ENCODE results near the gene ITLN1.

DNA sequence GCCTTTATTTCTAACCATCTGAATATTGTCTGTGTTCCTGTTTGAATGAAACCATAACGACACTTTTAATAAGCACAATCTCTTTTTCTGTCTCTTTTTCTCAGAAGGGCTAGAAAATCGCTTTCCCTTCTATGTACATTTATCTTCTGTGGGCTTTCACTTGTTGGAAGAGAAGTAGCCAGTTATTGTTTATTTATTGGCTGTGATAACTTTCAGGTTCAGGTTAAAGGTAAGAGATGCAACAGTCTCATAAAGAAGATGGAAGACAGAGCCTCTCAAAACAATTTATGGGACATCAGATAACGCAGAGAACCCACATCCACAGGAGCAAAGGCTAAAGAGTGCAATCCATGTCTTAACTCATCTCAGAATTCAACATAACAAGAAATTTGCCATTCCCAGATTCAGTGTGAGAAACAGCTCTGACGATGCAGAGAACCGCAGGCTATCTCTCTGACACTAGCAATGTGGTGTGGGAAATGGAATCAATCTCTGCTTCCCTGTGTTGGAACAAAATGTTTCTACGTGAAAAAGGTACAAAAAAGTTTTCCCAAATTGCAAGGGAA is 18.2 kb downstream of the ITLN1 start:
- TF ChIP-seq POLR2A (IDR thresholded peaks at IDR 0.05; ENCODE audit: low read depth, low read length) (no peak), POLR2AphosphoS5 (IDR thresholded peaks at IDR 0.05; ENCODE audit: low read depth, low read length) (no peak), SPI1 (IDR thresholded peaks at IDR 0.05; ENCODE audit: low read depth, low read length) (no peak), POU2F2 (IDR thresholded peaks at IDR 0.05; ENCODE audit: low read depth, low read length) (no peak), TAF1 (IDR thresholded peaks at IDR 0.05; ENCODE audit: low read depth, low read length) (no peak), PAX5 (IDR thresholded peaks at IDR 0.05; ENCODE audit: insufficient read depth, low read length, severe bottlenecking) (no peak)
